ENCODE data around the gene PCF11.

- TF ChIP-seq CTCF (IDR thresholded peaks at IDR 0.05 in 2 of 3, conservative IDR thresholded peaks at IDR 0.05 in 1 of 3; ENCODE audit: borderline replicate concordance in 1 of 3, insufficient read depth in 1 of 3, low read depth in 2 of 3, low read length in 2 of 3), result no peak
- no peak for TF ChIP-seq POLR2A (IDR thresholded peaks at IDR 0.05; ENCODE audit: borderline replicate concordance, extremely low read depth, insufficient read depth, insufficient read length)
- no peak for TF ChIP-seq POLR2AphosphoS5 (IDR thresholded peaks at IDR 0.05; ENCODE audit: low read depth, low read length)
- no peak for TF ChIP-seq TCF7L2 (IDR thresholded peaks at IDR 0.05; ENCODE audit: borderline replicate concordance, extremely low read depth, insufficient read depth, insufficient read length)
- TF ChIP-seq EZH2 (IDR thresholded peaks at IDR 0.05), result no peak
- no peak for TF ChIP-seq EZH2phosphoT487 (IDR thresholded peaks at IDR 0.05; ENCODE audit: borderline replicate concordance)
- no peak for TF ChIP-seq MAX (IDR thresholded peaks at IDR 0.05)
- no peak for TF ChIP-seq RAD21 (IDR thresholded peaks at IDR 0.05; ENCODE audit: low read depth)
- no peak for TF ChIP-seq SP1 (IDR thresholded peaks at IDR 0.05; ENCODE audit: low read depth)
- TF ChIP-seq ZNF274 (IDR thresholded peaks at IDR 0.05; ENCODE audit: low read depth, low read length), result no peak
- TF ChIP-seq YY1 (IDR thresholded peaks at IDR 0.05; ENCODE audit: extremely low read depth, insufficient replicate concordance, low read depth, low read length), result no peak
These were observed 34.2 kb upstream of the PCF11 start for GRCh38 chr11:83122766-83123165.

Data from HCT116 (cell line).